Measurements from ENCODE around the gene RSPRY1.

GRCh38 chr16:57156351-57156703, 29.8 kb upstream of the RSPRY1 start:
- TF ChIP-seq RFX5 (IDR thresholded peaks at IDR 0.05; ENCODE audit: low read length) = no peak
- TF ChIP-seq CTCF (IDR thresholded peaks at IDR 0.05) = no peak
- TF ChIP-seq ELF1 (IDR thresholded peaks at IDR 0.05) = no peak
- TF ChIP-seq MAX (IDR thresholded peaks at IDR 0.05; ENCODE audit: low read depth) = no peak
- no peak for TF ChIP-seq REST (IDR thresholded peaks at IDR 0.05; ENCODE audit: low read depth, low read length)
- no peak for TF ChIP-seq RAD21 (IDR thresholded peaks at IDR 0.05; ENCODE audit: low read length)
- no peak for TF ChIP-seq EZH2phosphoT487 (IDR thresholded peaks at IDR 0.05; ENCODE audit: borderline replicate concordance, low read depth)
- no peak for TF ChIP-seq TCF12 (IDR thresholded peaks at IDR 0.05)

Measured in SK-N-SH (cell line).